Right atrium auricular region (tissue), 2 donors: ENCODE data around the gene TEX54. TPM values are rescaled to one million over a fixed set of nuclear protein-coding genes. Genes with fewer than 3 reads are reported as not detected.

Source experiments
- DNase-seq: peaks from one replicate; pipeline ENCODE4 v3.0.0-alpha.2; 2019; ENCODE audit warnings: low spot score
- H3K27ac ChIP-seq, 2 donors: fragments of 200-600 bp; sonication (generic); 1 replicate in 1 of 2; 2 replicates in 1 of 2; pipeline ENCODE4 v1.5.1; 2016 to 2019
- H3K27me3 ChIP-seq, 2 donors: fragments of 200-600 bp; sonication (generic); one replicate each; pipeline versions ENCODE4 v1.5.1 to v1.6.0; 2017 to 2019
- H3K36me3 ChIP-seq: fragments of 200-600 bp; sonication (generic); one replicate; pipeline ENCODE4 v1.5.1; 2016
- H3K4me1 ChIP-seq, 2 donors: fragments of 200-600 bp; sonication (generic); one replicate each; pipeline versions ENCODE4 v1.5.1 to v1.6.0; 2017 to 2019
- H3K4me3 ChIP-seq, 2 donors: fragments of 200-600 bp; sonication (generic); 1 replicate in 1 of 2; 2 replicates in 1 of 2; pipeline ENCODE4 v1.5.1; 2017 to 2019; ENCODE audit warnings: mild to moderate bottlenecking in 1 of 2, moderate library complexity in 1 of 2
- H3K9me3 ChIP-seq, 2 donors: fragments of 200-600 bp; sonication (generic); one replicate each; pipeline ENCODE4 v1.5.1; 2019
- total RNA-seq, 2 donors: library from RNA; depleted of rRNA; stranded (reverse); fragments of >200 nt; gene quantifications; one replicate each; pipeline ENCODE4 v1.1.0, GENCODE V29; 2016
- TF ChIP-seq, protein P1 (sequence below), 2 donors: fragments of 200-600 bp; sonication (generic); IDR thresholded peaks; one replicate each; pipeline ENCODE4 v1.5.1; 2019; ENCODE audit warnings: antibody characterized with exemption in 2 of 2

The TEX54 gene
- not detected for total RNA-seq

- H3K27ac ChIP-seq: peak within 1 kb of the TSS; percentile 96 to 98
- no peaks in the 10 kb centered on the region for H3K27me3 ChIP-seq
- TF ChIP-seq, protein P1, sequence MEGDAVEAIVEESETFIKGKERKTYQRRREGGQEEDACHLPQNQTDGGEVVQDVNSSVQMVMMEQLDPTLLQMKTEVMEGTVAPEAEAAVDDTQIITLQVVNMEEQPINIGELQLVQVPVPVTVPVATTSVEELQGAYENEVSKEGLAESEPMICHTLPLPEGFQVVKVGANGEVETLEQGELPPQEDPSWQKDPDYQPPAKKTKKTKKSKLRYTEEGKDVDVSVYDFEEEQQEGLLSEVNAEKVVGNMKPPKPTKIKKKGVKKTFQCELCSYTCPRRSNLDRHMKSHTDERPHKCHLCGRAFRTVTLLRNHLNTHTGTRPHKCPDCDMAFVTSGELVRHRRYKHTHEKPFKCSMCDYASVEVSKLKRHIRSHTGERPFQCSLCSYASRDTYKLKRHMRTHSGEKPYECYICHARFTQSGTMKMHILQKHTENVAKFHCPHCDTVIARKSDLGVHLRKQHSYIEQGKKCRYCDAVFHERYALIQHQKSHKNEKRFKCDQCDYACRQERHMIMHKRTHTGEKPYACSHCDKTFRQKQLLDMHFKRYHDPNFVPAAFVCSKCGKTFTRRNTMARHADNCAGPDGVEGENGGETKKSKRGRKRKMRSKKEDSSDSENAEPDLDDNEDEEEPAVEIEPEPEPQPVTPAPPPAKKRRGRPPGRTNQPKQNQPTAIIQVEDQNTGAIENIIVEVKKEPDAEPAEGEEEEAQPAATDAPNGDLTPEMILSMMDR (IDR thresholded peaks at IDR 0.05): no peak
- H3K36me3 ChIP-seq: peaks cover 29% of the 10 kb centered on the region
- peak within 1 kb of the TSS; percentile 92 to 93 for H3K4me3 ChIP-seq
- H3K4me1 ChIP-seq: peaks cover 0 to 40% of the 10 kb centered on the region in 2 donors
- DNase-seq: no peak
- no peaks in the 10 kb centered on the region for H3K9me3 ChIP-seq
Measured at GRCh38 chr11:62832336-62833234, at the start of gene TEX54. Gene TEX54 (minus strand): TSS chr11:62832841.

DNA sequence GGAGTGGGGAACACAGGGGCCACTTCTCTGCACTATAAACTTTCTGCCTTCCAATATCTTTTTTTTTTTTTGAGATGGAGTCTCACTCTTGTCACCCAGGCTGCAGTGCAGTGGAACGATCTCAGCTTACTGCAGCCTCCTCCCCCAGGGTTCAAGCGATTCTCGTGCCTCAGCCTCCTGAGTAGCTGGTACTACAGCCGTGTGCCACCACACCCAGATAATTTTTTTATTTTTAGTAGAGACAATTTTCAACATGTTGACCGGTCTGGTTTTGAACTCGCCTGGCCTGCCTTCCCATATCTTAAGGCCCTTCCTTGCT lies 49.7 kb upstream of the TEX54 start:
- Histone ChIP-seq H3K27ac (peak overlapping the region; percentile 98 to 100), H3K36me3 (peaks cover 51% of the 10 kb centered on the region), H3K9me3 (no peaks in the 10 kb centered on the region), H3K27me3 (no peaks in the 10 kb centered on the region), H3K4me3 (peak overlapping the region; percentile 73 to 97), H3K4me1 (peaks cover 2 to 46% of the 10 kb centered on the region in 2 donors)
- TF ChIP-seq, protein P1 (IDR thresholded peaks at IDR 0.05): no peak
- no peak for DNase-seq

DNA sequence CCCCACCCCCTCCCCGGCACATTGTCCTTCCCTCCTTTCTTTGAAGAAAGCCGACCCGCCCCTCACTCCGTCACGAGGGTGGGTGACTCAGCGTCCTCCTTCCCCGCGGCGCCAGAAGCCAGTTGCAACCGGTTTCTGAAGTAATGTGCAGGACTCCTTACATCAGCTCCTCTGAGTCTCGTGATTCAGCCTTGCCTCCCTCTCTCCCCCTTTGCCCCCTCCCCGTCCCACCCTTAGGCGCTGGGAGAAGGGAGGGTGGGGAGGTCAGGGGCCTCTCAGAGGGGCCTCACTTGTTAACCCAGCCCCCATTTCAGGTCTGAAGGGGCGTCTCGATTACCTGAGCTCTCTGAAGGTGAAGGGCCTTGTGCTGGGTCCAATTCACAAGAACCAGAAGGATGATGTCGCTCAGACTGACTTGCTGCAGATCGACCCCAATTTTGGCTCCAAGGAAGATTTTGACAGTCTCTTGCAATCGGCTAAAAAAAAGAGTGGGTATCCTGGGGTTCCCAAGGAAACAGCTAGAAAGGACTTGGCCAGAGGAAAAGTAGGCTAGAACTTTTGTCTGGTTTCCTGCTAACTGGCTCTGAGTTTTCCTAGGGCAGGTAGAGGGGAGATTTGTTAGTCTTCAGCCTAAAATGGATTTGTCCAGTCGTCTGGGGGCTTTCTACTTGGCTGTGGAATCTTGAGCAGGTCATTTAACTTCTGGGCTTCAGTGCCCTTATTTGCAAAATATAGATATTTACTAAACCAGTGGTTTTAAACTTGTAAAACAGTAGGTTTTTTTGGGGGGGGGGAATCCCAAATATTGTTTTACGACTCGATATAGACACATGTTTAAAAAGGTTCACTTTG lies 49.2 kb upstream of the TEX54 start:
- TF ChIP-seq, protein P1 (IDR thresholded peaks at IDR 0.05): peak in 1 of 2 donors; percentile 7
- H3K4me1 ChIP-seq: peaks cover 2 to 46% of the 10 kb centered on the region in 2 donors

GRCh38 chr11:62880803-62881578 lies 48.4 kb upstream of the TEX54 start, which contains the start of gene SLC3A2:
Gene SLC3A2 (plus strand): TSS chr11:62880896. CDS start chr11:62881024, 128 bp downstream.
- Histone ChIP-seq H3K4me1 (peaks cover 2 to 46% of the 10 kb centered on the region in 2 donors), H3K27me3 (no peaks in the 10 kb centered on the region), H3K4me3 (peak within 1 kb of the TSS; percentile 73 to 97), H3K9me3 (no peaks in the 10 kb centered on the region), H3K27ac (peak within 1 kb of the TSS; percentile 98 to 100), H3K36me3 (peaks cover 37% of the 10 kb centered on the region)
- TF ChIP-seq, protein P1 (IDR thresholded peaks at IDR 0.05): peak; percentile 72 to 93
- DNase-seq: peak; percentile 89

More for the DNA sequence above, 49.2 kb upstream of the TEX54 start:
- DNase-seq: peak; percentile 98
- Histone ChIP-seq H3K9me3 (no peaks in the 10 kb centered on the region), H3K27ac (peak overlapping the region; percentile 98 to 100), H3K36me3 (peaks cover 45% of the 10 kb centered on the region), H3K27me3 (no peaks in the 10 kb centered on the region), H3K4me3 (peak overlapping the region; percentile 73 to 97)

DNA sequence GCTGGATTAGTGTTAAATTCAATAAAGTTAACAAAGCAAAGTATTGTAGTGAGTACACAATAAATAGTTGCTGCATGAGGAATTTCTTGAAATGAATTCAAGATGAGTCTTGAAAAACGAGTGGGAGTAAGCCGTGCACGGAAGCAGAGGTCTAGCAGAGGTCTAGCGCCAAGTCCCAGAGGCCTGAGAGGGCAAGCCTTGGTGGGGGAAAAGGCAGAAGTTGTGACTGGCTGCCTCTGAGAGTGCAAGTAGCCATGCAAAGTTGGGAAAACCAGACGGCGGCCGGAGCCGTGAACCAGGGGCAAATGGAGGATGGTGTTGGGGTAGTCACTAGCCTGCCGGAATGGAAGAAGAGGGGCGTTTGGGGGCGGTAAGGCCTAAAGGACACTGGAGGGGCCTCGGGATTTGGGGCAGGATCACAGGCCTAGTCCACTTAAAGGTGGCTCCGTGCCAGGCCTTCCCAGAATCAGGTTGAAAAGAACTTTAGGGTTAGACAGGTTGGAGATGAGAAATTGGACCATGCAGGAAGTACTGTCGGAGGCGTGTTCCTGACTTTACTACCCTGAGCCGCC lies 47.7 kb upstream of the TEX54 start:
- H3K4me3 ChIP-seq: peak overlapping the region; percentile 73 to 97
- peak overlapping the region; percentile 98 to 100 for H3K27ac ChIP-seq
- DNase-seq: no peak
- no peaks in the 10 kb centered on the region for H3K9me3 ChIP-seq
- peaks cover 2 to 46% of the 10 kb centered on the region in 2 donors for H3K4me1 ChIP-seq
- H3K36me3 ChIP-seq: peaks cover 30% of the 10 kb centered on the region
- TF ChIP-seq, protein P1 (IDR thresholded peaks at IDR 0.05): no peak
- H3K27me3 ChIP-seq: no peaks in the 10 kb centered on the region
